Heart left ventricle (tissue), 16 donors: ENCODE data around the gene LRRC73. TPM values are rescaled to one million over a fixed set of nuclear protein-coding genes. Genes with fewer than 3 reads are reported as not detected.

Experiments
- ATAC-seq, 4 donors: fragments of 200-7000 bp; cut with Tn5 transposase; one replicate each; pipeline ENCODE4 v1.9.1; 2020 to 2022; ENCODE audit warnings: moderate library complexity in 4 of 4, mild to moderate bottlenecking in 3 of 4, moderate number of reproducible peaks in 1 of 4
- DNase-seq, 5 donors: peaks; one replicate each; pipeline ENCODE4 v3.0.0-alpha.2; 2020
- H3K27ac ChIP-seq, 12 donors: fragments of 200-600 bp; sonication (generic) in 4 of 12; one replicate each; pipeline versions ENCODE4 v1.5.0 to v1.8.0; 2016 to 2022; ENCODE audit warnings: mild to moderate bottlenecking in 2 of 12
- H3K27me3 ChIP-seq, 9 donors: fragments of 200-600 bp; sonication (generic) in 2 of 9; one replicate each; pipeline versions ENCODE4 v1.5.1 to v1.8.0; 2016 to 2022; ENCODE audit warnings: mild to moderate bottlenecking in 3 of 9
- H3K36me3 ChIP-seq, 9 donors: fragments of 200-600 bp; sonication (generic) in 2 of 9; one replicate each; pipeline versions ENCODE4 v1.5.0 to v1.8.0; 2018 to 2022; ENCODE audit warnings: mild to moderate bottlenecking in 2 of 9
- H3K4me1 ChIP-seq, 12 donors: fragments of 200-600 bp; sonication (generic) in 4 of 12; one replicate each; pipeline versions ENCODE4 v1.5.0 to v1.8.0; 2016 to 2022; ENCODE audit warnings: mild to moderate bottlenecking in 3 of 12
- H3K4me3 ChIP-seq, 12 donors: fragments of 200-600 bp; sonication (generic) in 4 of 12; one replicate each; pipeline versions ENCODE4 v1.5.0 to v1.8.0; 2017 to 2022; ENCODE audit warnings: mild to moderate bottlenecking in 9 of 12, moderate library complexity in 4 of 12
- H3K9me3 ChIP-seq, 12 donors: fragments of 200-600 bp; sonication (generic) in 4 of 12; one replicate each; pipeline versions ENCODE4 v1.5.0 to v1.8.0; 2016 to 2022; ENCODE audit warnings: mild to moderate bottlenecking in 1 of 12
- POLR2A ChIP-seq, 2 donors: fragments of 450-650 bp; IDR thresholded peaks; one replicate each; pipeline ENCODE4 v1.6.1; 2017; ENCODE audit warnings: antibody characterized with exemption in 2 of 2, mild to moderate bottlenecking in 2 of 2, moderate library complexity in 2 of 2
- WGBS, 4 donors: extraction: QIAGEN DNeasy Blood & Tissue Kit in 2 of 4; methylation state at CpG; one replicate each; pipeline versions ENCODE4 v1.1.5 to v1.1.7; 2013 to 2018; 5-methylcytosine and 5-hydroxymethylcytosine counted together
- intact Hi-C, 10 donors: fragments of 100-400 bp; cut with DNase I; formaldehyde crosslinking; loops; one replicate each; pipeline versions ENCODE4 v1.11.1 to v1.14.2; 2022
- polyA plus RNA-seq, 2 donors: library from polyadenylated mRNA; stranded (reverse); fragments of 200-250 nt; gene quantifications; one replicate each; pipeline ENCODE4 v1.2.3, GENCODE V29; 2013
- total RNA-seq, 9 donors: library from RNA; depleted of rRNA in 2 of 9; stranded (reverse); fragments of >200 nt in 2 of 9; fragmentation: NEBNext Ultra II Directional in 3 of 9; extraction: Animal tissue kit (Norgen Biotek cat#: 25700) in 3 of 9; gene quantifications; one replicate each; pipeline versions ENCODE4 v1.1.0 to v1.2.4, GENCODE V29; 2016 to 2023
- TF ChIP-seq, protein P1 (sequence below), 12 donors: fragments of 200-600 bp; sonication (generic) in 4 of 12; IDR thresholded peaks; one replicate each; pipeline versions ENCODE4 v1.5.0 to v1.8.0; 2018 to 2022; ENCODE audit warnings: antibody characterized with exemption in 12 of 12, mild to moderate bottlenecking in 5 of 12
- donor health status: ischemic (EF 13 %, LVEDD 7.1; RV severe dilation, severe dysfunction).
- donor health status: healthy with polysubstance abuse.
- donor health status: DM: no; HTN: yes; CAD: no.
- donor health status: DM: no; HTN: no; CAD: no.
- donor health status: ischemic (EF 25% LVEDD 6.9; RV normal size, moderate dysfunction).
- donor health status: ischemic (EF 25% LVEDD 5.7; RV mildly dilated, moderate dysfunction).
- donor health status: healthy.
- donor health status: DM: yes; HTN: yes; CAD: no.
- donor health status: ischemic (EF 35%, LVEDD 5.7; RV mildly dilated, moderate dysfunction).
- donor health status: nonischemic (EF 11% LVEDD 7.7; RV severe dilation, severe dysfunction).
- donor health status: DM: yes; HTN: yes; CAD: no.
- donor health status: PGD.
- donor health status: ischemic (EF 29% LVEDD 5.4; RV normal size, mild dysfunction).
- donor health status: nonischemic (EF 23%, LVEDD 6.1; RV moderate dilation, normal function).

LRRC73 gene
- total and polyA plus RNA-seq, 11 donors, result 0.50 to 5.1 (median 1.9) TPM

DNA sequence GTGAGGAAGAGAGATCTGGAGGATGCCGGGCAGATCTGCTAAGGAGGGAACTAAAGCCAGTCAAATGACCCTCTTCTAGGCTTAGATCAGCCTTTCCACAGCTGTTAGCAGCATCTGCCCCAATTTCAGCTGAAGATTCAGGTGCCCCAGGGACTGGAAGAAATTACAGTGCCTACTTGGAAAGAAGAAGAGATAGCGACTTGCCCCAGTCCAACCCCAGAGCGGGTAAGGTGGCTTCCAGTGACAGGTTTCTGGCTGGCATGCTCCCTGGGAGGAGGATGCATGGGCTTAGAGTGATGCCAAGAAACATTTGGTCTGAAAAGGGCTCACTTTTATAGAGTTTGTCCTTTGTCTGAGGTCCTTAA is 32.2 kb downstream of the LRRC73 start:
- ATAC-seq, result no peak
- Histone ChIP-seq H3K4me1 (peaks cover 8 to 57% (median 33%) of the 10 kb centered on the region in 12 donors), H3K27ac (peak overlapping the region; percentile 49 to 89 (median 80))

DNA sequence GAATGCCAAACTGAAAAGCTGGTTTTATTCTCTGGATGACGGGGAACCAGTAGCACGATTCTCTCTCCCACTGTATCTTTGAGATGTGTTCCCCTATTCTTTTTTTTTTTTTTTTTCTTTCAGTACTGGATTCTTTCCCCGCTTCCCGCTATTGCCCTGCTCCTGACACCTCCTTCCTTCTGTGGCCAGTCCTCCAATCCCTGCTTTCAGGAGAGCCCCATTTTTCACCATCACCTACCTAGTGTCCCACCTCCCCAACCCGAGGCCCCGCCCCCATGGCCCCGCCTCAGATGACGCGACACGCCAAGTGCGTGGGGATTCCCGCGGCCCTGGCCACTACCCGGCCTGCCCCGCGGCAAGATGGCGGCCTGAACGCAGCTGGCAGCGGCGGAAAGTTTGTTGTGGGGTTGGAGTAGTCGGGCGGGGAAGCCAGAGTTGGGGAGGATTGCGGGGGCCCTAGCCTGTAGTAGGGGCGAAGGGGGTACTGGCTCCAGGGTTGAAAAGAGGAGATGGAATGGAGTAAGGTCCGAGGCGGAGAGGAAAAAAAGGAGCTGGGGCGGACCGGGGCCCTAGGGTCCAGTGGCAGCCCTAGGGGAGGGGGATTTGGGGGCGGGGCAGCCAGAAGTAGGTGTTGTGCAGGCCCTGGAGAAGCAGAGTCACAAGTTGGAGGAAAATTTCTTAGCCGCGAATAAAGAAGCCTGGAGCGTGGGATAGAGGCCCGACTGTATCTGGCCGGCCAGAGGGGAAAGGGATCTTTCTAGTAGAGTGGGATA is 32.7 kb downstream of the LRRC73 start, which contains the start of gene TJAP1:
TSS of gene TJAP1 (plus strand) at position 336 of the 773 bp plus-strand sequence. CDS start 21,432 bp downstream, outside the sequence.
- ATAC-seq (peak; percentile 95 to 100 (median 100)), DNase-seq (peak; percentile 91 to 96 (median 94))
- H3K27ac ChIP-seq, result peak within 1 kb of the TSS; percentile 49 to 89 (median 80)
- no peaks in the 10 kb centered on the region for H3K9me3 ChIP-seq
- H3K27me3 ChIP-seq, result no peaks in the 10 kb centered on the region
- intact Hi-C loops, result no loop called here
- peaks cover 8 to 51% (median 33%) of the 10 kb centered on the region in 12 donors for H3K4me1 ChIP-seq
- H3K4me3 ChIP-seq, result peak within 1 kb of the TSS; percentile 70 to 89 (median 75)
- TF ChIP-seq POLR2A (IDR thresholded peaks at IDR 0.05), result peak in 1 of 2 donors; percentile 53
- TF ChIP-seq, protein P1, sequence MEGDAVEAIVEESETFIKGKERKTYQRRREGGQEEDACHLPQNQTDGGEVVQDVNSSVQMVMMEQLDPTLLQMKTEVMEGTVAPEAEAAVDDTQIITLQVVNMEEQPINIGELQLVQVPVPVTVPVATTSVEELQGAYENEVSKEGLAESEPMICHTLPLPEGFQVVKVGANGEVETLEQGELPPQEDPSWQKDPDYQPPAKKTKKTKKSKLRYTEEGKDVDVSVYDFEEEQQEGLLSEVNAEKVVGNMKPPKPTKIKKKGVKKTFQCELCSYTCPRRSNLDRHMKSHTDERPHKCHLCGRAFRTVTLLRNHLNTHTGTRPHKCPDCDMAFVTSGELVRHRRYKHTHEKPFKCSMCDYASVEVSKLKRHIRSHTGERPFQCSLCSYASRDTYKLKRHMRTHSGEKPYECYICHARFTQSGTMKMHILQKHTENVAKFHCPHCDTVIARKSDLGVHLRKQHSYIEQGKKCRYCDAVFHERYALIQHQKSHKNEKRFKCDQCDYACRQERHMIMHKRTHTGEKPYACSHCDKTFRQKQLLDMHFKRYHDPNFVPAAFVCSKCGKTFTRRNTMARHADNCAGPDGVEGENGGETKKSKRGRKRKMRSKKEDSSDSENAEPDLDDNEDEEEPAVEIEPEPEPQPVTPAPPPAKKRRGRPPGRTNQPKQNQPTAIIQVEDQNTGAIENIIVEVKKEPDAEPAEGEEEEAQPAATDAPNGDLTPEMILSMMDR (IDR thresholded peaks at IDR 0.05), result no peak
- H3K36me3 ChIP-seq, result peaks cover 0 to 14% (median 0%) of the 10 kb centered on the region in 9 donors
- 1 to 3% (median 1%) methylated on average over 34 of the region's 34 CpGs for WGBS, 4 donors

More for the DNA sequence above, 32.2 kb downstream of the LRRC73 start:
- 5 to 21% (median 16%) methylated on average over 3 of the region's 3 CpGs for WGBS, 4 donors
- Histone ChIP-seq H3K4me3 (peak overlapping the region; percentile 70 to 89 (median 75)), H3K27me3 (no peaks in the 10 kb centered on the region), H3K9me3 (no peaks in the 10 kb centered on the region), H3K36me3 (peaks cover 0 to 14% (median 0%) of the 10 kb centered on the region in 9 donors)
- intact Hi-C loops, result no loop called here
- DNase-seq, result no peak
- TF ChIP-seq POLR2A (IDR thresholded peaks at IDR 0.05), result no peak
- TF ChIP-seq, protein P1 (IDR thresholded peaks at IDR 0.05), result no peak

DNA sequence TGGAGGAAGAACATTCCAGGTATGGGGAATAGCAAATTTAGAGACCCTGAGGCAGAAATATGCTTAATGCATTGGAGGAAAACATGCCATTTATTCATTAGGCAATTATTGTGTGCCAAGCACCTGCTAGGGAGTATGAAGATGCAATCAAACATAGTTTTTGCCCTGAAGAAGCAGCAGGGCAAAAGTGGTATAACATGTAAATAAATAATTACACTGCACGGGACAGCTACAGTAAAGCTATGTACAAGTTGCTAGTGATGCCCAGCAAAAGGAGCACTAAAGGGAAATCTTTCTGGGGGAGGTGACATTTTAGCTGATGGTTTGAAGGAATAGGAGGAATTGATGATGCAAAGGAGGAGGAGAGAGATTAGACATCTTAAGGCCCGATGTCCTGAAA is 33.4 kb downstream of the LRRC73 start:
- H3K4me1 ChIP-seq, result peaks cover 8 to 48% (median 28%) of the 10 kb centered on the region in 12 donors
- no peaks in the 10 kb centered on the region for H3K27me3 ChIP-seq
- peak overlapping the region in 11 of 12 donors; percentile 70 to 89 (median 76) for H3K4me3 ChIP-seq
- 43 to 54% (median 47%) methylated on average over 2 of the region's 2 CpGs for WGBS, 4 donors
- ATAC-seq (no peak), DNase-seq (no peak)
- peaks cover 0 to 14% (median 0%) of the 10 kb centered on the region in 9 donors for H3K36me3 ChIP-seq
- intact Hi-C loops, result no loop called here
- peak overlapping the region in 11 of 12 donors; percentile 9 to 89 (median 84) for H3K27ac ChIP-seq
- H3K9me3 ChIP-seq, result no peaks in the 10 kb centered on the region
- TF ChIP-seq, protein P1 (IDR thresholded peaks at IDR 0.05), result no peak
- TF ChIP-seq POLR2A (IDR thresholded peaks at IDR 0.05), result no peak

DNA sequence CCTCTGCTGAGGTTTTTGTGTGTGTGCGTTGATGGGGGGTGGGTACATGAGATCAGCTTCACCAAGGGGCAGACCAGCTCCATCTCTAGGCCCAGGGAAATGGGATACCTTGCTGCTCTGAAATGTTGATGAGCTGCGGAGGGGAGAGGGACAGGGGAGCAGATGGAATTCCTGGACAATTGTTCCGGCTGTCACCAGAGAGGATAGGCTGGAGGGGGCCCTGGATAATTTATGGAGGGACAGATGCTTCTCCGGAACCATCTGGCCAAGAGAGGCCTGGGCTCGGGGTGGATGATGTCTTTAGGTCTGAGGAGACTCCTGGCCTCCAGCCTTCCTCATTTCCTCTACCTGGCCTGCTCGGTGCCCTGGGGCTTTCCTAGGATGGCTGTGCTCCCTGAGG is 34.6 kb downstream of the LRRC73 start:
- Histone ChIP-seq H3K9me3 (no peaks in the 10 kb centered on the region), H3K4me3 (no peak overlapping the region), H3K36me3 (peaks cover 0 to 8% (median 0%) of the 10 kb centered on the region in 9 donors), H3K27me3 (no peaks in the 10 kb centered on the region), H3K4me1 (peaks cover 8 to 39% (median 23%) of the 10 kb centered on the region in 12 donors), H3K27ac (no peak overlapping the region)
- DNase-seq, result no peak
- intact Hi-C loops, result no loop called here
- TF ChIP-seq POLR2A (IDR thresholded peaks at IDR 0.05), result no peak
- TF ChIP-seq, protein P1 (IDR thresholded peaks at IDR 0.05), result no peak
- no peak for ATAC-seq
- WGBS, 4 donors, result 82 to 92% (median 87%) methylated on average over 6 of the region's 6 CpGs
